ENCODE measurements around the gene DUOX1.

GRCh38 chr15:45114076-45114750 is 15.6 kb upstream of the DUOX1 start, which contains the start of the genes DUOX2 and DUOXA2:
- TF ChIP-seq EZH2 (IDR thresholded peaks at IDR 0.05; ENCODE audit: insufficient read depth, poor library complexity, severe bottlenecking) (peak; percentile 2), EZH2phosphoT487 (IDR thresholded peaks at IDR 0.05; ENCODE audit: insufficient read depth, low read depth) (peak; percentile 23; the same call in 1 of the 2 replicates)

Measured in GM23248 (cell line).